GM23338 (cell line): ENCODE data around the gene MARCKS. TPM values are rescaled to one million over a fixed set of nuclear protein-coding genes. Genes with fewer than 3 reads are reported as not detected.

ENCODE experiments used
- ATAC-seq: fragments of 200-7000 bp; cut with Tn5 transposase; 3 replicates; pipeline ENCODE4 v1.9.1; 2020
- DNase-seq: peaks from one replicate; pipeline ENCODE4 v3.0.0-alpha.2; 2015; ENCODE audit warnings: low spot score
- H2AFZ ChIP-seq: fragments of 200-600 bp; sonication (generic); 2 replicates; pipeline ENCODE4 v1.8.0; 2016; ENCODE audit warnings: antibody characterized with exemption, mild to moderate bottlenecking, moderate library complexity
- H3F3A ChIP-seq: fragments of 200-600 bp; sonication (generic); replicated peaks from 2 replicates; pipeline ENCODE4 v1.8.0; 2017; ENCODE audit warnings: antibody characterized with exemption, mixed run types, low read depth
- H3K27ac ChIP-seq: fragments of 200-600 bp; sonication (generic); 2 replicates; pipeline ENCODE4 v1.6.1; 2016; ENCODE audit warnings: low read depth
- H3K27me3 ChIP-seq: fragments of 200-600 bp; sonication (generic); 2 replicates; pipeline ENCODE4 v1.8.0; 2016; ENCODE audit warnings: mild to moderate bottlenecking, mixed run types, moderate library complexity; ENCODE audit not compliant: insufficient read depth
- H3K36me3 ChIP-seq: fragments of 200-600 bp; sonication (generic); 2 replicates; pipeline ENCODE4 v1.8.0; 2016; ENCODE audit warnings: mild to moderate bottlenecking; ENCODE audit not compliant: insufficient read depth
- H3K4me1 ChIP-seq: fragments of 200-600 bp; sonication (generic); 2 replicates; pipeline ENCODE4 v1.8.0; 2016; ENCODE audit warnings: mild to moderate bottlenecking, moderate library complexity; ENCODE audit not compliant: insufficient read depth
- H3K4me2 ChIP-seq: fragments of 200-600 bp; sonication (generic); 2 replicates; pipeline ENCODE4 v1.7.1; 2017; ENCODE audit warnings: mixed run types
- H3K4me3 ChIP-seq: fragments of 200-600 bp; sonication (generic); 2 replicates; pipeline ENCODE4 v1.6.1; 2016; ENCODE audit warnings: mixed run types
- H3K79me2 ChIP-seq: fragments of 200-600 bp; sonication (generic); replicated peaks from 2 replicates; pipeline ENCODE4 v1.8.0; 2017; ENCODE audit warnings: mild to moderate bottlenecking; ENCODE audit not compliant: insufficient read depth
- H3K9me2 ChIP-seq: fragments of 200-600 bp; sonication (generic); 2 replicates; pipeline ENCODE4 v1.8.0; 2017; ENCODE audit not compliant: insufficient read depth
- H4K20me1 ChIP-seq: fragments of 200-600 bp; sonication (generic); replicated peaks from 2 replicates; pipeline ENCODE4 v1.8.0; 2017; ENCODE audit warnings: mild to moderate bottlenecking; ENCODE audit not compliant: insufficient read depth
- H3K27ac Mint-ChIP-seq: 2 replicates; pipeline ENCODE4 v1.8.0; 2020; ENCODE audit warnings: inconsistent platforms, mild to moderate bottlenecking, moderate library complexity, mixed read lengths
- H3K27me3 Mint-ChIP-seq: 3 replicates; pipeline ENCODE4 v1.8.0; 2022; ENCODE audit warnings: low read depth, mild to moderate bottlenecking, moderate library complexity, mixed read lengths, inconsistent platforms; ENCODE audit not compliant: insufficient read depth, poor library complexity
- H3K36me3 Mint-ChIP-seq: 3 replicates; pipeline ENCODE4 v1.8.0; 2021; ENCODE audit warnings: low read depth, mild to moderate bottlenecking, inconsistent platforms, moderate library complexity, mixed read lengths
- H3K4me1 Mint-ChIP-seq: 3 replicates; pipeline ENCODE4 v1.8.0; 2020; ENCODE audit warnings: mild to moderate bottlenecking, inconsistent platforms, mixed read lengths
- H3K4me3 Mint-ChIP-seq: 3 replicates; pipeline ENCODE4 v1.8.0; 2021; ENCODE audit warnings: moderate library complexity, mild to moderate bottlenecking, inconsistent platforms, mixed read lengths
- H3K9me3 Mint-ChIP-seq: 3 replicates; pipeline ENCODE4 v1.8.0; 2020; ENCODE audit warnings: moderate library complexity, mild to moderate bottlenecking, inconsistent platforms, mixed read lengths
- CREB1 ChIP-seq: fragments of 250-450 bp; sonication (Bioruptor Pico); IDR thresholded peaks from 2 replicates; pipeline ENCODE4 v1.5.0; 2020; ENCODE audit warnings: low read depth, mild to moderate bottlenecking, moderate library complexity
- EZH2 ChIP-seq: fragments of 200-600 bp; sonication (generic); IDR thresholded peaks from one replicate; pipeline ENCODE4 v1.8.0; 2017; ENCODE audit warnings: antibody characterized with exemption, mild to moderate bottlenecking, low read depth; ENCODE audit not compliant: unreplicated experiment
- EZH2phosphoT487 ChIP-seq: fragments of 200-600 bp; sonication (generic); IDR thresholded peaks from one replicate; pipeline ENCODE4 v1.8.1; 2018; ENCODE audit warnings: antibody characterized with exemption; ENCODE audit not compliant: unreplicated experiment
- JUNB ChIP-seq: IDR thresholded peaks from one replicate; pipeline ENCODE4 v1.6.1; 2016; ENCODE audit warnings: antibody characterized with exemption; ENCODE audit not compliant: unreplicated experiment
- NANOG ChIP-seq: IDR thresholded peaks from 2 replicates; pipeline ENCODE4 v1.6.1; 2016; ENCODE audit warnings: antibody characterized with exemption, borderline replicate concordance
- POLR2AphosphoS5 ChIP-seq: IDR thresholded peaks from 2 replicates; pipeline ENCODE4 v1.6.1; 2016; ENCODE audit warnings: antibody characterized with exemption, low read depth
- STAT1 ChIP-seq: IDR thresholded peaks from one replicate; pipeline ENCODE4 v1.6.1; 2016; ENCODE audit warnings: antibody characterized with exemption; ENCODE audit not compliant: unreplicated experiment
- ZNF114 ChIP-seq: fragments of 250-450 bp; sonication (Bioruptor Pico); IDR thresholded peaks from 2 replicates; pipeline ENCODE4 v1.5.0; 2020; ENCODE audit warnings: mild to moderate bottlenecking, moderate library complexity
- ZNF331 ChIP-seq: fragments of 250-450 bp; sonication (Bioruptor Pico); IDR thresholded peaks from 2 replicates; pipeline ENCODE4 v1.5.0; 2020; ENCODE audit warnings: low read depth, mild to moderate bottlenecking, moderate library complexity
- polyA plus RNA-seq: library from polyadenylated mRNA; unstranded; fragments of >200 nt; fragmentation: Nextera tagmentation; extraction: Ambion mirVana; gene quantifications from 2 replicates; pipeline ENCODE4 v1.2.1, GENCODE V29; 2016
- total RNA-seq: library from RNA; depleted of rRNA; stranded (reverse); fragments of >200 nt; shearing (Covaris generic); gene quantifications from 2 replicates; pipeline ENCODE4 v1.2.3, GENCODE V29; 2014
- TF ChIP-seq, protein P1 (sequence below), 2 experiments: fragments of 200-600 bp in 1 of 2; sonication (generic) in 1 of 2; conservative IDR thresholded peaks; 2 replicates each; pipeline versions ENCODE4 v1.5.1 to v1.6.1; 2016 to 2017; ENCODE audit warnings: antibody characterized with exemption in 2 of 2, low read depth in 2 of 2, mild to moderate bottlenecking in 2 of 2, moderate library complexity in 1 of 2
- TF ChIP-seq, protein P2 (sequence below): IDR thresholded peaks from 2 replicates; pipeline ENCODE4 v1.6.1; 2016; ENCODE audit warnings: antibody characterized with exemption
- TF ChIP-seq, protein P3 (sequence below): fragments of 250-450 bp; sonication (Bioruptor Pico); IDR thresholded peaks from 2 replicates; pipeline ENCODE4 v1.5.0; 2020; ENCODE audit warnings: mild to moderate bottlenecking, moderate library complexity
- TF ChIP-seq, protein P4 (sequence below): IDR thresholded peaks from one replicate; pipeline ENCODE4 v1.6.1; 2018; ENCODE audit warnings: antibody characterized with exemption; ENCODE audit not compliant: unreplicated experiment

The MARCKS gene
- total and polyA plus RNA-seq, 2 experiments from 2014 or later = 71.5 to 85.9 TPM

DNA sequence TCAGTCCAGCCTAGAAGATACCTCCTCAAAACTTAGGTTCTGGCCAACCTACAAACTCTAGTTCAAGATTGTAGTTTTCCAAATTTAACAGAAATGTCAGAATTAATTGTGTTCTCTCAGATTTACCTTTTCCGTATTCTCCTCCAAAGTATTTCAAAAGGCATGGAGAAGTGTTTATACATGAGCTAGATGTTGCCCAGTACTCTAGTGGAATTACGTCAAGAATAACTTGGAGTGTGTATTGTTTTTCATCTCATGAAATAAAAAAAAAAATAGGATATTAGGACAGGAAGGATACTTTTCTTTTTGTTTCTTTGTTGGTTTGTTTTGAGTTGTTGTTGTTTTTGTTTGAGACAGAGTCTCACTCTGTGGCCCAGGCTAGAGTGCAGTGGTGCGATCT, 32.3 kb upstream of the MARCKS start:
- H3F3A ChIP-seq = no peaks in the 10 kb centered on the region
- no peaks in the 10 kb centered on the region for H4K20me1 ChIP-seq
- no peaks in the 10 kb centered on the region for H3K79me2 ChIP-seq
- H3K36me3 ChIP-seq = no peaks in the 10 kb centered on the region
- H3K9me3 Mint-ChIP-seq = no peaks in the 10 kb centered on the region
- H3K27me3 Mint-ChIP-seq = no peaks in the 10 kb centered on the region
- no peak for TF ChIP-seq ZNF114 (CRISPR knock-in tag)
- TF ChIP-seq STAT1 = no peak
- TF ChIP-seq, protein P1, sequence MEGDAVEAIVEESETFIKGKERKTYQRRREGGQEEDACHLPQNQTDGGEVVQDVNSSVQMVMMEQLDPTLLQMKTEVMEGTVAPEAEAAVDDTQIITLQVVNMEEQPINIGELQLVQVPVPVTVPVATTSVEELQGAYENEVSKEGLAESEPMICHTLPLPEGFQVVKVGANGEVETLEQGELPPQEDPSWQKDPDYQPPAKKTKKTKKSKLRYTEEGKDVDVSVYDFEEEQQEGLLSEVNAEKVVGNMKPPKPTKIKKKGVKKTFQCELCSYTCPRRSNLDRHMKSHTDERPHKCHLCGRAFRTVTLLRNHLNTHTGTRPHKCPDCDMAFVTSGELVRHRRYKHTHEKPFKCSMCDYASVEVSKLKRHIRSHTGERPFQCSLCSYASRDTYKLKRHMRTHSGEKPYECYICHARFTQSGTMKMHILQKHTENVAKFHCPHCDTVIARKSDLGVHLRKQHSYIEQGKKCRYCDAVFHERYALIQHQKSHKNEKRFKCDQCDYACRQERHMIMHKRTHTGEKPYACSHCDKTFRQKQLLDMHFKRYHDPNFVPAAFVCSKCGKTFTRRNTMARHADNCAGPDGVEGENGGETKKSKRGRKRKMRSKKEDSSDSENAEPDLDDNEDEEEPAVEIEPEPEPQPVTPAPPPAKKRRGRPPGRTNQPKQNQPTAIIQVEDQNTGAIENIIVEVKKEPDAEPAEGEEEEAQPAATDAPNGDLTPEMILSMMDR (conservative IDR thresholded peaks at IDR 0.05; ENCODE audit: low read depth in 2 of 2) = no peak
- TF ChIP-seq, protein P2, sequence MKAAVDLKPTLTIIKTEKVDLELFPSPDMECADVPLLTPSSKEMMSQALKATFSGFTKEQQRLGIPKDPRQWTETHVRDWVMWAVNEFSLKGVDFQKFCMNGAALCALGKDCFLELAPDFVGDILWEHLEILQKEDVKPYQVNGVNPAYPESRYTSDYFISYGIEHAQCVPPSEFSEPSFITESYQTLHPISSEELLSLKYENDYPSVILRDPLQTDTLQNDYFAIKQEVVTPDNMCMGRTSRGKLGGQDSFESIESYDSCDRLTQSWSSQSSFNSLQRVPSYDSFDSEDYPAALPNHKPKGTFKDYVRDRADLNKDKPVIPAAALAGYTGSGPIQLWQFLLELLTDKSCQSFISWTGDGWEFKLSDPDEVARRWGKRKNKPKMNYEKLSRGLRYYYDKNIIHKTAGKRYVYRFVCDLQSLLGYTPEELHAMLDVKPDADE = no peak
- TF ChIP-seq, protein P3, sequence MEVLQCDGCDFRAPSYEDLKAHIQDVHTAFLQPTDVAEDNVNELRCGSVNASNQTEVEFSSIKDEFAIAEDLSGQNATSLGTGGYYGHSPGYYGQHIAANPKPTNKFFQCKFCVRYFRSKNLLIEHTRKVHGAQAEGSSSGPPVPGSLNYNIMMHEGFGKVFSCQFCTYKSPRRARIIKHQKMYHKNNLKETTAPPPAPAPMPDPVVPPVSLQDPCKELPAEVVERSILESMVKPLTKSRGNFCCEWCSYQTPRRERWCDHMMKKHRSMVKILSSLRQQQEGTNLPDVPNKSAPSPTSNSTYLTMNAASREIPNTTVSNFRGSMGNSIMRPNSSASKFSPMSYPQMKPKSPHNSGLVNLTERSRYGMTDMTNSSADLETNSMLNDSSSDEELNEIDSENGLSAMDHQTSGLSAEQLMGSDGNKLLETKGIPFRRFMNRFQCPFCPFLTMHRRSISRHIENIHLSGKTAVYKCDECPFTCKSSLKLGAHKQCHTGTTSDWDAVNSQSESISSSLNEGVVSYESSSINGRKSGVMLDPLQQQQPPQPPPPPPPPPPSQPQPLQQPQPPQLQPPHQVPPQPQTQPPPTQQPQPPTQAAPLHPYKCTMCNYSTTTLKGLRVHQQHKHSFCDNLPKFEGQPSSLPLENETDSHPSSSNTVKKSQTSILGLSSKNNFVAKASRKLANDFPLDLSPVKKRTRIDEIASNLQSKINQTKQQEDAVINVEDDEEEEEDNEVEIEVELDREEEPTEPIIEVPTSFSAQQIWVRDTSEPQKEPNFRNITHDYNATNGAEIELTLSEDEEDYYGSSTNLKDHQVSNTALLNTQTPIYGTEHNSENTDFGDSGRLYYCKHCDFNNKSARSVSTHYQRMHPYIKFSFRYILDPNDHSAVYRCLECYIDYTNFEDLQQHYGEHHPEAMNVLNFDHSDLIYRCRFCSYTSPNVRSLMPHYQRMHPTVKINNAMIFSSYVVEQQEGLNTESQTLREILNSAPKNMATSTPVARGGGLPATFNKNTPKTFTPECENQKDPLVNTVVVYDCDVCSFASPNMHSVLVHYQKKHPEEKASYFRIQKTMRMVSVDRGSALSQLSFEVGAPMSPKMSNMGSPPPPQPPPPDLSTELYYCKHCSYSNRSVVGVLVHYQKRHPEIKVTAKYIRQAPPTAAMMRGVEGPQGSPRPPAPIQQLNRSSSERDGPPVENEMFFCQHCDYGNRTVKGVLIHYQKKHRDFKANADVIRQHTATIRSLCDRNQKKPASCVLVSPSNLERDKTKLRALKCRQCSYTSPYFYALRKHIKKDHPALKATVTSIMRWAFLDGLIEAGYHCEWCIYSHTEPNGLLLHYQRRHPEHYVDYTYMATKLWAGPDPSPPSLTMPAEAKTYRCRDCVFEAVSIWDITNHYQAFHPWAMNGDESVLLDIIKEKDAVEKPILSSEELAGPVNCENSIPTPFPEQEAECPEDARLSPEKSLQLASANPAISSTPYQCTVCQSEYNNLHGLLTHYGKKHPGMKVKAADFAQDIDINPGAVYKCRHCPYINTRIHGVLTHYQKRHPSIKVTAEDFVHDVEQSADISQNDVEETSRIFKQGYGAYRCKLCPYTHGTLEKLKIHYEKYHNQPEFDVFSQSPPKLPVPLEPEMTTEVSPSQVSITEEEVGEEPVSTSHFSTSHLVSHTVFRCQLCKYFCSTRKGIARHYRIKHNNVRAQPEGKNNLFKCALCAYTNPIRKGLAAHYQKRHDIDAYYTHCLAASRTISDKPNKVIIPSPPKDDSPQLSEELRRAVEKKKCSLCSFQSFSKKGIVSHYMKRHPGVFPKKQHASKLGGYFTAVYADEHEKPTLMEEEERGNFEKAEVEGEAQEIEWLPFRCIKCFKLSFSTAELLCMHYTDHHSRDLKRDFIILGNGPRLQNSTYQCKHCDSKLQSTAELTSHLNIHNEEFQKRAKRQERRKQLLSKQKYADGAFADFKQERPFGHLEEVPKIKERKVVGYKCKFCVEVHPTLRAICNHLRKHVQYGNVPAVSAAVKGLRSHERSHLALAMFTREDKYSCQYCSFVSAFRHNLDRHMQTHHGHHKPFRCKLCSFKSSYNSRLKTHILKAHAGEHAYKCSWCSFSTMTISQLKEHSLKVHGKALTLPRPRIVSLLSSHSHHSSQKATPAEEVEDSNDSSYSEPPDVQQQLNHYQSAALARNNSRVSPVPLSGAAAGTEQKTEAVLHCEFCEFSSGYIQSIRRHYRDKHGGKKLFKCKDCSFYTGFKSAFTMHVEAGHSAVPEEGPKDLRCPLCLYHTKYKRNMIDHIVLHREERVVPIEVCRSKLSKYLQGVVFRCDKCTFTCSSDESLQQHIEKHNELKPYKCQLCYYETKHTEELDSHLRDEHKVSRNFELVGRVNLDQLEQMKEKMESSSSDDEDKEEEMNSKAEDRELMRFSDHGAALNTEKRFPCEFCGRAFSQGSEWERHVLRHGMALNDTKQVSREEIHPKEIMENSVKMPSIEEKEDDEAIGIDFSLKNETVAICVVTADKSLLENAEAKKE (CRISPR knock-in tag) = no peak
- TF ChIP-seq POLR2AphosphoS5 = no peak
- TF ChIP-seq JUNB = no peak
- no peak for TF ChIP-seq NANOG
- TF ChIP-seq, protein P4, sequence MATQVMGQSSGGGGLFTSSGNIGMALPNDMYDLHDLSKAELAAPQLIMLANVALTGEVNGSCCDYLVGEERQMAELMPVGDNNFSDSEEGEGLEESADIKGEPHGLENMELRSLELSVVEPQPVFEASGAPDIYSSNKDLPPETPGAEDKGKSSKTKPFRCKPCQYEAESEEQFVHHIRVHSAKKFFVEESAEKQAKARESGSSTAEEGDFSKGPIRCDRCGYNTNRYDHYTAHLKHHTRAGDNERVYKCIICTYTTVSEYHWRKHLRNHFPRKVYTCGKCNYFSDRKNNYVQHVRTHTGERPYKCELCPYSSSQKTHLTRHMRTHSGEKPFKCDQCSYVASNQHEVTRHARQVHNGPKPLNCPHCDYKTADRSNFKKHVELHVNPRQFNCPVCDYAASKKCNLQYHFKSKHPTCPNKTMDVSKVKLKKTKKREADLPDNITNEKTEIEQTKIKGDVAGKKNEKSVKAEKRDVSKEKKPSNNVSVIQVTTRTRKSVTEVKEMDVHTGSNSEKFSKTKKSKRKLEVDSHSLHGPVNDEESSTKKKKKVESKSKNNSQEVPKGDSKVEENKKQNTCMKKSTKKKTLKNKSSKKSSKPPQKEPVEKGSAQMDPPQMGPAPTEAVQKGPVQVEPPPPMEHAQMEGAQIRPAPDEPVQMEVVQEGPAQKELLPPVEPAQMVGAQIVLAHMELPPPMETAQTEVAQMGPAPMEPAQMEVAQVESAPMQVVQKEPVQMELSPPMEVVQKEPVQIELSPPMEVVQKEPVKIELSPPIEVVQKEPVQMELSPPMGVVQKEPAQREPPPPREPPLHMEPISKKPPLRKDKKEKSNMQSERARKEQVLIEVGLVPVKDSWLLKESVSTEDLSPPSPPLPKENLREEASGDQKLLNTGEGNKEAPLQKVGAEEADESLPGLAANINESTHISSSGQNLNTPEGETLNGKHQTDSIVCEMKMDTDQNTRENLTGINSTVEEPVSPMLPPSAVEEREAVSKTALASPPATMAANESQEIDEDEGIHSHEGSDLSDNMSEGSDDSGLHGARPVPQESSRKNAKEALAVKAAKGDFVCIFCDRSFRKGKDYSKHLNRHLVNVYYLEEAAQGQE = no peak
- no peak for TF ChIP-seq EZH2phosphoT487
- TF ChIP-seq EZH2 = no peak
- no peak for TF ChIP-seq CREB1 (CRISPR knock-in tag)
- TF ChIP-seq ZNF331 (CRISPR knock-in tag) = no peak
- H3K9me2 ChIP-seq = no peaks in the 10 kb centered on the region
- H3K4me2 ChIP-seq = no peak overlapping the region
- peaks cover 3% of the 10 kb centered on the region; the same call in 1 of the 3 replicates for H3K4me1 Mint-ChIP-seq
- no peaks in the 10 kb centered on the region for H3K36me3 Mint-ChIP-seq
- no peak overlapping the region for H3K4me3 ChIP-seq
- H3K4me3 Mint-ChIP-seq = no peak overlapping the region
- H3K27me3 ChIP-seq = 0 out of 2 replicates have a peak, but pooled peaks cover 4% of the 10 kb centered on the region
- no peak overlapping the region for H2AFZ ChIP-seq
- H3K27ac Mint-ChIP-seq = no peak overlapping the region
- H3K4me1 ChIP-seq = no peaks in the 10 kb centered on the region
- ATAC-seq = no peak
- H3K27ac ChIP-seq = no peak overlapping the region
- no peak for DNase-seq
